ENCODE measurements around the gene ZNF513.

- TF ChIP-seq CTCF (conservative IDR thresholded peaks at IDR 0.05 in 1 of 2, IDR thresholded peaks at IDR 0.05 in 1 of 2; ENCODE audit: extremely low read depth in 1 of 2, insufficient read depth in 1 of 2, low read depth in 1 of 2, low read length in 2 of 2), result no peak
- TF ChIP-seq EZH2 (IDR thresholded peaks at IDR 0.05; ENCODE audit: borderline replicate concordance, low read length), result no peak
Observed at GRCh38 chr2:27350106-27350693, 30.3 kb downstream of the ZNF513 start.
